PFSK-1 (cell line): ENCODE results near the gene FAM13A.

Experiments used
- POLR2AphosphoS5 ChIP-seq: IDR thresholded peaks from 2 replicates; pipeline ENCODE4 v1.6.1; 2012; ENCODE audit warnings: low read depth, mild to moderate bottlenecking, control low read depth, low read length, moderate library complexity
- TAF1 ChIP-seq: IDR thresholded peaks from 2 replicates; pipeline ENCODE4 v1.6.1; 2012; ENCODE audit warnings: low read length, control low read depth, borderline replicate concordance; ENCODE audit not compliant: insufficient read depth

GRCh38 chr4:88759895-88760290 is 297.1 kb downstream of the FAM13A start:
- TF ChIP-seq TAF1 (no peak), POLR2AphosphoS5 (no peak)
